NCI-H1092 treated with DMSO at 0.1 percent for 48 hours (cell line): ENCODE measurements around the gene PODXL2.

ENCODE experiments used
- DNase-seq: peaks from one replicate; lab custom pipeline; 2025; lab: John Stamatoyannopoulos, UW

PODXL2 gene

GRCh38 chr3:127708837-127709236 is 79.9 kb downstream of the PODXL2 start:
- DNase-seq: no peak

- no peak for DNase-seq
Measured at GRCh38 chr3:127709320-127710060, 80.5 kb downstream of the PODXL2 start.

GRCh38 chr3:127710155-127710941 is 81.4 kb downstream of the PODXL2 start:
- peak; percentile 54 for DNase-seq

- no peak for DNase-seq
Measured at GRCh38 chr3:127711021-127711695, 82.2 kb downstream of the PODXL2 start.

- DNase-seq: no peak
Measured at GRCh38 chr3:127711896-127712295, 82.9 kb downstream of the PODXL2 start.

GRCh38 chr3:127712461-127712860 is 83.5 kb downstream of the PODXL2 start:
- DNase-seq: no peak

GRCh38 chr3:127712881-127713771 is 84.1 kb downstream of the PODXL2 start:
- DNase-seq: peak; percentile 61

- peak; percentile 70 for DNase-seq
Measured at GRCh38 chr3:127714125-127714571, 85.2 kb downstream of the PODXL2 start.

- peak; percentile 36 for DNase-seq
Measured at GRCh38 chr3:127714866-127715265, 85.9 kb downstream of the PODXL2 start.

- no peak for DNase-seq
Measured at GRCh38 chr3:127715532-127715931, 86.5 kb downstream of the PODXL2 start.

- no peak for DNase-seq
Measured at GRCh38 chr3:127716384-127716783, 87.4 kb downstream of the PODXL2 start.

- no peak for DNase-seq
Measured at GRCh38 chr3:127717357-127718244, 88.6 kb downstream of the PODXL2 start.

- DNase-seq: no peak
Measured at GRCh38 chr3:127718245-127718915, 89.4 kb downstream of the PODXL2 start.

- DNase-seq: no peak
Measured at GRCh38 chr3:127718916-127719290, 89.9 kb downstream of the PODXL2 start.

GRCh38 chr3:127719369-127719768 is 90.4 kb downstream of the PODXL2 start:
- DNase-seq: no peak

- DNase-seq: no peak
Measured at GRCh38 chr3:127720161-127720823, 91.3 kb downstream of the PODXL2 start.

- peak; percentile 79 for DNase-seq
Measured at GRCh38 chr3:127720985-127721935, 92.3 kb downstream of the PODXL2 start.

- DNase-seq: peak; percentile 73
Measured at GRCh38 chr3:127722091-127722784, 93.3 kb downstream of the PODXL2 start.
